Measurements from ENCODE around the gene SEZ6L.

Gene SEZ6L

GRCh38 chr22:26169315-26170111, at the start of gene SEZ6L:
SEZ6L (plus strand) TSS chr22:26169462; CDS start chr22:26169670, 208 bp downstream.
- no peak for DNase-seq (ENCODE audit: low read depth, low spot score)

GRCh38 chr22:26122920-26123468, 46.3 kb upstream of the SEZ6L start:
- no peak for DNase-seq (ENCODE audit: low read depth, low spot score)

- no peak for DNase-seq (ENCODE audit: low read depth, low spot score)
Observed at GRCh38 chr22:26124991-26125725, 44.1 kb upstream of the SEZ6L start.

GRCh38 chr22:26127126-26127525, 42.1 kb upstream of the SEZ6L start:
- DNase-seq (ENCODE audit: low read depth, low spot score), result no peak

- DNase-seq (ENCODE audit: low read depth, low spot score), result no peak
Observed at GRCh38 chr22:26127556-26127955, 41.7 kb upstream of the SEZ6L start.

GRCh38 chr22:26131589-26132154, 37.6 kb upstream of the SEZ6L start:
- no peak for DNase-seq (ENCODE audit: low read depth, low spot score)

- no peak for DNase-seq (ENCODE audit: low read depth, low spot score)
Observed at GRCh38 chr22:26134654-26135330, 34.5 kb upstream of the SEZ6L start.

- DNase-seq (ENCODE audit: low read depth, low spot score), result no peak
Observed at GRCh38 chr22:26135806-26136205, 33.5 kb upstream of the SEZ6L start.

GRCh38 chr22:26139310-26139709, 30.0 kb upstream of the SEZ6L start:
- DNase-seq (ENCODE audit: low read depth, low spot score), result no peak

GRCh38 chr22:26141831-26142230, 27.4 kb upstream of the SEZ6L start:
- no peak for DNase-seq (ENCODE audit: low read depth, low spot score)

GRCh38 chr22:26143806-26144325, 25.4 kb upstream of the SEZ6L start:
- DNase-seq (ENCODE audit: low read depth, low spot score), result no peak

GRCh38 chr22:26159886-26160285, 9.4 kb upstream of the SEZ6L start:
- DNase-seq (ENCODE audit: low read depth, low spot score), result no peak

- no peak for DNase-seq (ENCODE audit: low read depth, low spot score)
Observed at GRCh38 chr22:26161746-26162145, 7.5 kb upstream of the SEZ6L start.

GRCh38 chr22:26162926-26163325, 6.3 kb upstream of the SEZ6L start:
- DNase-seq (ENCODE audit: low read depth, low spot score), result no peak

- no peak for DNase-seq (ENCODE audit: low read depth, low spot score)
Observed at GRCh38 chr22:26164174-26164573, 5.1 kb upstream of the SEZ6L start.

- no peak for DNase-seq (ENCODE audit: low read depth, low spot score)
Observed at GRCh38 chr22:26168330-26168851, 871 bp upstream of the SEZ6L start.

- DNase-seq (ENCODE audit: low read depth, low spot score), result no peak
Observed at GRCh38 chr22:26168939-26169314, 335 bp upstream of the SEZ6L start.

GRCh38 chr22:26170112-26170492, 840 bp downstream of the SEZ6L start:
- no peak for DNase-seq (ENCODE audit: low read depth, low spot score)

GRCh38 chr22:26170795-26171580, 1.7 kb downstream of the SEZ6L start:
- DNase-seq (ENCODE audit: low read depth, low spot score), result no peak

GRCh38 chr22:26172389-26172990, 3.2 kb downstream of the SEZ6L start:
- no peak for DNase-seq (ENCODE audit: low read depth, low spot score)

All from activated naive CD8-positive, alpha-beta T cell treated with anti-CD3 and anti-CD28 coated beads, Interleukin-2, amount 50 U/mL, for 16 hours (primary cell).